HepG2 (cell line): Measurements from ENCODE around the gene CIDEA. TPM values are rescaled to one million over a fixed set of nuclear protein-coding genes. Genes with fewer than 3 reads are reported as not detected.

ENCODE experiments used
- ATAC-seq: fragments of 200-7000 bp; cut with Tn5 transposase; 3 replicates; pipeline ENCODE4 v1.9.1; 2020; ENCODE audit warnings: mild to moderate bottlenecking, moderate library complexity
- BruUV-seq: library from RNA; stranded (reverse); fragments of 400-500 nt; replicated peaks from 2 replicates; lab custom pipeline; 2021; lab: Mats Ljungman, UMichigan
- CTCF ChIA-PET: fragments of 300-600 bp; formaldehyde crosslinking; extraction: SDS; loops from one replicate; lab custom pipeline; 2021; ENCODE audit warnings: low total read pairs, inconsistent platforms, low intra/inter-chr PET ratio; lab: Yijun Ruan, JAX
- POLR2A ChIA-PET: fragments of 350-600 bp; sonication (Branson Sonifier 250); formaldehyde crosslinking; loops from one replicate; lab custom pipeline; 2020; ENCODE audit warnings: antibody characterized with exemption, inconsistent platforms; lab: Yijun Ruan, JAX
- DNase-seq: peaks from one replicate; pipeline ENCODE4 v3.0.0-alpha.2; 2015; ENCODE audit warnings: low spot score
- FAIRE-seq: peaks from 3 replicates; lab custom pipeline; 2011; peaks lifted over from hg19 to GRCh38; lab: Jason Lieb, UNC
- H2AFZ ChIP-seq: one replicate; pipeline ENCODE4 v1.6.1; 2011; ENCODE audit warnings: low read length, inconsistent platforms
- H3K27ac ChIP-seq: fragments of 300-600 bp; 3 replicates; pipeline ENCODE4 v1.8.0; 2011; ENCODE audit warnings: mixed run types, mild to moderate bottlenecking, mixed read lengths, low read length, inconsistent platforms; ENCODE audit not compliant: insufficient read depth; ENCODE audit errors: extremely low read length
- H3K27me3 ChIP-seq, 2 experiments: fragments of 200-600 bp in 1 of 2; 2 replicates in 1 of 2; 3 replicates in 1 of 2; pipeline versions ENCODE4 v1.6.0 to v1.8.0; 2011; ENCODE audit warnings: low read length in 2 of 2, mild to moderate bottlenecking in 2 of 2, moderate library complexity in 2 of 2, inconsistent platforms in 1 of 2; ENCODE audit not compliant: insufficient read depth in 2 of 2, control insufficient read depth in 1 of 2
- H3K36me3 ChIP-seq, 2 experiments: fragments of 200-600 bp in 1 of 2; replicated peaks in 1 of 2; 2 replicates in 1 of 2; 3 replicates in 1 of 2; pipeline versions ENCODE4 v1.5.1 to v1.8.0; 2011; ENCODE audit warnings: low read length in 2 of 2, inconsistent platforms in 1 of 2; ENCODE audit not compliant: insufficient read depth in 2 of 2, control insufficient read depth in 1 of 2
- H3K4me1 ChIP-seq: 2 replicates; pipeline ENCODE4 v1.5.1; 2012; ENCODE audit warnings: low read length, inconsistent platforms; ENCODE audit not compliant: insufficient read depth
- H3K4me2 ChIP-seq: 2 replicates; pipeline ENCODE4 v1.6.0; 2011; ENCODE audit warnings: low read depth, low read length, inconsistent platforms
- H3K4me3 ChIP-seq, 3 experiments: fragments of 200-600 bp in 1 of 3; sonication (generic), shearing (Covaris generic) in 1 of 3; replicated peaks in 1 of 3; 2 replicates each; pipeline ENCODE4 v1.5.1; 2011 to 2016; ENCODE audit warnings: low read length in 3 of 3, inconsistent platforms in 2 of 3, low read depth in 2 of 3, mild to moderate bottlenecking in 2 of 3, control low read depth in 1 of 3, mixed read lengths in 1 of 3; ENCODE audit not compliant: insufficient read depth in 1 of 3
- H3K79me2 ChIP-seq: one replicate; pipeline ENCODE4 v1.6.1; 2011; ENCODE audit warnings: low read length, inconsistent platforms; ENCODE audit not compliant: insufficient read depth
- H3K9ac ChIP-seq: 2 replicates; pipeline ENCODE4 v1.6.0; 2011; ENCODE audit warnings: mild to moderate bottlenecking, low read depth, low read length, inconsistent platforms; ENCODE audit not compliant: insufficient read depth
- H3K9me3 ChIP-seq: 2 replicates; pipeline ENCODE4 v1.5.1; 2012; ENCODE audit warnings: mild to moderate bottlenecking, low read length
- H4K20me1 ChIP-seq: 2 replicates; pipeline ENCODE4 v1.6.0; 2011; ENCODE audit warnings: inconsistent platforms, mild to moderate bottlenecking, low read length, moderate library complexity; ENCODE audit not compliant: insufficient read depth
- BRCA1 ChIP-seq: sonication (generic); formaldehyde crosslinking; IDR thresholded peaks from 2 replicates; pipeline ENCODE4 v1.4.0; 2020; ENCODE audit warnings: missing genetic modification reagents
- FUBP1 ChIP-seq: sonication (generic); formaldehyde crosslinking; IDR thresholded peaks from 2 replicates; pipeline ENCODE4 v1.5.1; 2020; ENCODE audit warnings: missing genetic modification reagents, mild to moderate bottlenecking, borderline replicate concordance
- GATAD2A ChIP-seq: IDR thresholded peaks from 2 replicates; pipeline ENCODE4 v1.6.1; 2016
- GMEB1 ChIP-seq: sonication (generic); formaldehyde crosslinking; IDR thresholded peaks from 2 replicates; pipeline ENCODE4 v1.5.1; 2020; ENCODE audit warnings: missing genetic modification reagents, mild to moderate bottlenecking, borderline replicate concordance
- KDM5B ChIP-seq: sonication (generic); formaldehyde crosslinking; IDR thresholded peaks from 2 replicates; pipeline ENCODE4 v1.4.0; 2020; ENCODE audit warnings: missing genetic modification reagents, mild to moderate bottlenecking, borderline replicate concordance
- NR2F6 ChIP-seq, 2 experiments: IDR thresholded peaks; 2 replicates each; pipeline ENCODE4 v1.6.1; 2016; ENCODE audit warnings: antibody characterized with exemption in 1 of 2, mild to moderate bottlenecking in 1 of 2
- POGK ChIP-seq: sonication (generic); formaldehyde crosslinking; conservative IDR thresholded peaks from 2 replicates; pipeline ENCODE4 v1.8.0; 2022; ENCODE audit warnings: mild to moderate bottlenecking, moderate library complexity, missing genetic modification reagents
- SKI ChIP-seq: fragments of 450-650 bp; IDR thresholded peaks from one replicate; pipeline ENCODE4 v1.6.1; 2018; ENCODE audit warnings: mild to moderate bottlenecking; ENCODE audit not compliant: partially characterized antibody
- ZKSCAN1 ChIP-seq: fragments of 150-350 bp; IDR thresholded peaks from 2 replicates; pipeline ENCODE4 v1.6.1; 2014; ENCODE audit warnings: low read length
- ZKSCAN8 ChIP-seq: IDR thresholded peaks from 2 replicates; pipeline ENCODE4 v1.6.1; 2016; ENCODE audit warnings: borderline replicate concordance, missing genetic modification reagents, missing compliant biosample characterization
- ZNF142 ChIP-seq: sonication (generic); formaldehyde crosslinking; IDR thresholded peaks from 2 replicates; pipeline ENCODE4 v1.4.0; 2020; ENCODE audit warnings: missing genetic modification reagents
- ZNF543 ChIP-seq: sonication (generic); formaldehyde crosslinking; IDR thresholded peaks from 2 replicates; pipeline ENCODE4 v1.4.0; 2020; ENCODE audit warnings: mild to moderate bottlenecking, missing genetic modification reagents
- WGBS: methylation state at CpG from one replicate; pipeline ENCODE4 v1.1.6; 2017; ENCODE audit warnings: low lambda C conversion rate; 5-methylcytosine and 5-hydroxymethylcytosine counted together
- in situ Hi-C: cut with HindIII; loops from 2 replicates; pipeline ENCODE4 v1.10.0; 2017; ENCODE audit warnings: low pct_unique_long_range_greater_than_20kb; ENCODE audit not compliant: extremely low pct_ligation_motif_present
- intact Hi-C: fragments of 100-400 bp; cut with micrococcal nuclease; formaldehyde crosslinking; loops from one replicate; pipeline ENCODE4 v1.10.0; 2022; ENCODE audit not compliant: unreplicated experiment
- polyA plus RNA-seq, 8 experiments: library from polyadenylated mRNA; depleted of rRNA in 3 of 8; stranded (reverse) in 7 of 8; unstranded in 1 of 8; fragments of >200 nt; fragmentation: Illumina TruSeq in 4 of 8; extraction: Trizol in 4 of 8; gene quantifications; 2 replicates each; pipeline versions ENCODE4 v1.2.1 to v1.2.3, GENCODE V29; 2011 to 2016; ENCODE audit warnings: low read depth in 4 of 8, missing spikeins in 1 of 8, mixed read lengths in 1 of 8; ENCODE audit not compliant: insufficient read depth in 1 of 8
- total RNA-seq, 5 experiments: library from RNA; depleted of rRNA; stranded (reverse); fragments of >200 nt; fragmentation: Illumina TruSeq; extraction: Trizol; gene quantifications; 2 replicates each; pipeline ENCODE4 v1.2.3, GENCODE V29; 2016; ENCODE audit warnings: low read depth in 1 of 5

The CIDEA gene
- total and polyA plus RNA-seq, 2 of the 13 experiments (the other 11 are each of a cell fraction or from before 2014, with no cell fraction given): not detected

DNA sequence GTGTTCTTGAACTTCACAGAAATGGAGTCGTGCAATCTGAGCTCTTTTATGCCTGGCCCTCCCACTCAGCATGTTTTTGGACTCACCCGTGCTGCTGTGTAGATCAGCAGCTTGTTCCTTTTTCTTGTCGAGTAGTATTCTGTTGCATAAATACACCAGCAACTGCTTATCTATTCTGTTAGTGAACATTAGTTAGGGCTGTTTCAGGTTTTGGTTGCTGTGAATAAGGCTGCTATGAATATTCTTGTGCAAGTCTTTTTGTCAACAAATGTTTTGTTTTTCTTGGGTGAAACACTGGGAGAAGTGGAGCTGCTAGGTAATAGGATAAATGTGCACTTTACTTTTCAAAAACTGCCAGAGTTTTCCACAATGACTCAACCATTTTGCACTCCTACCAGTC, 15.3 kb upstream of the CIDEA start:
- Histone ChIP-seq H3K4me1 (peaks cover 12% of the 10 kb centered on the region; the same call in 1 of the 2 replicates), H3K4me2 (no peak overlapping the region), H2AFZ (no peak overlapping the region), H3K4me3 (no peak overlapping the region), H3K27me3 (peaks cover 3 to 37% of the 10 kb centered on the region in 2 experiments), H3K9me3 (no peaks in the 10 kb centered on the region), H3K36me3 (no peaks in the 10 kb centered on the region), H3K27ac (no peak overlapping the region), H4K20me1 (no peaks in the 10 kb centered on the region), H3K9ac (no peak overlapping the region), H3K79me2 (no peaks in the 10 kb centered on the region)
- no peak for FAIRE-seq
- no TSS peak for BruUV-seq
- DNase-seq: no peak
- no peak for ATAC-seq
- in situ Hi-C loops (loop anchor here (5.0 to 10.0 kb wide), 3 partner anchors 84 to 1634 kb away; partner anchors contain the start of gene ANKRD62), intact Hi-C loops (no loop called here)
- CTCF ChIA-PET: interaction anchor here (3.1 kb wide), 1 partner anchor 146 kb away, joined by 36 read pairs; the partner anchor contains the start of gene ANKRD62
- POLR2A ChIA-PET: no interaction called here
- TF ChIP-seq ZKSCAN1: no peak
- no peak for TF ChIP-seq ZKSCAN8 (CRISPR knock-in tag)
- TF ChIP-seq GATAD2A: no peak
- no peak for TF ChIP-seq POGK (CRISPR knock-in tag)
- TF ChIP-seq NR2F6 (IDR thresholded peaks at IDR 0.05): no peak
- no peak for TF ChIP-seq NR2F6 (CRISPR knock-in tag; IDR thresholded peaks at IDR 0.05)
- no peak for TF ChIP-seq ZNF142 (CRISPR knock-in tag)
- TF ChIP-seq GMEB1: no peak
- no peak for TF ChIP-seq KDM5B (CRISPR knock-in tag)
- TF ChIP-seq BRCA1 (CRISPR knock-in tag): no peak
- TF ChIP-seq SKI: no peak
- TF ChIP-seq ZNF543: no peak
- TF ChIP-seq FUBP1: no peak
- 2% methylated on average over 3 of the region's 3 CpGs for WGBS
